DLD1 (cell line): ENCODE results near the gene GALNT3.

Source experiments
- in situ Hi-C: cut with HindIII; loops from 2 replicates; pipeline ENCODE4 v1.10.0; 2017; ENCODE audit warnings: low sequenced_read_pairs

The GALNT3 gene

DNA sequence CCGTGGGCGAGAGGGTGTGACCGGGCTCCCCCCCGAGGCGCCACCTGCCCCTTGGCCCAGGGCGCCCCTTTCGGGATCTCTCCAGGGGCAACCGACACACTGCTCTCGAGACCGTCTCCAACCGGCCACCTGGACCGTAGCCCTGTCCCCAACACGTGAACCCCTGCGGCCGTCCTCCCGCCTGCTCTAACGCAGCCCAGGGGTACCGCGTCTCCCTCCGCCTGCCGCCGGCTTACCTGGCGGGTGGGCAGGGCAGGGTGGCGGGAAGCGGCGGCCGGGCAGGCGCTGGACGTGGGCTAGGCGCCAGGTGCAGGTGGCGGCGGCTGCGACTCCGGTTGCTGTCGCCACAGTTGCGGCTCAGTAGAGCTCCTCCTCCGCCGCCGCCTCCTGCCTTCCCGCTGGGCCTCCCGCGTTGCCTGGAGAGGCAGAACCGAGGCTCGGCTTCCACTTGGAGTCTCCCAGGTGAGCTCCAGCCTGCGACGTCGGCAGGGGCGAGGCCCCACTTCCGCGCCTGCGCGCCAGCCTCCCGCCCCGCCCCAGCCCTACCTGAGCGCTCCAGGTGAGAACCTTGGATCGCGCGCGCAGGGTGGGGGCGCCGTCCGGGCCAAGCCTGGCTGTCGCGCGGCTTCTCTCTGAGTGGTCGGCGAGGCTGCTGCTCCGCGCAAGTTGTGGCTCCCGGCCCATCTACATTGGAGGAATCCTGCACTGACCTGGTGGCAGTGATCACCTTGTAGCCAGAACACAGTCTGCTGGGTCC, at the start of gene GALNT3:
Gene GALNT3, minus strand, starts transcription at position 469 of the 757 bp plus-strand sequence. CDS start 23,547 bp downstream, outside the sequence.
- in situ Hi-C loops = no loop called here

DNA sequence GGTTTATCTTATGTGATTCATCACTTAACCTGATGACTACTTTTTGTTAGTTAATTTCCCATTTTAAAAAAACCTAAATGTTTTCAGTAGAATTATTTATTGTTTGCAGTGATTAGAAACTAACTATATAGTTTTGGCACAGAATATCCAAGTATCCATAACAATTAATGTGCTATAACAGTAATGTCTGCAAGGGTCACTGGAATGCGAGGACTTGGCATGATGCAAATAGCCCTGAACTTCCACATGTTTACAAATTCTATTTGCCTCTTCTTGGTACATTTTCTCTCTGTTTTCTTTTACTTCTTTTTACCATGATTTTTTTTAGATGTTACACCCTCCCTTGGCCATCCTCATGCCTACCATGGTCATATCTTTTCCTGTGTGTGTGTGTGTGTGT, 49.3 kb upstream of the GALNT3 start:
- in situ Hi-C loops = no loop called here

DNA sequence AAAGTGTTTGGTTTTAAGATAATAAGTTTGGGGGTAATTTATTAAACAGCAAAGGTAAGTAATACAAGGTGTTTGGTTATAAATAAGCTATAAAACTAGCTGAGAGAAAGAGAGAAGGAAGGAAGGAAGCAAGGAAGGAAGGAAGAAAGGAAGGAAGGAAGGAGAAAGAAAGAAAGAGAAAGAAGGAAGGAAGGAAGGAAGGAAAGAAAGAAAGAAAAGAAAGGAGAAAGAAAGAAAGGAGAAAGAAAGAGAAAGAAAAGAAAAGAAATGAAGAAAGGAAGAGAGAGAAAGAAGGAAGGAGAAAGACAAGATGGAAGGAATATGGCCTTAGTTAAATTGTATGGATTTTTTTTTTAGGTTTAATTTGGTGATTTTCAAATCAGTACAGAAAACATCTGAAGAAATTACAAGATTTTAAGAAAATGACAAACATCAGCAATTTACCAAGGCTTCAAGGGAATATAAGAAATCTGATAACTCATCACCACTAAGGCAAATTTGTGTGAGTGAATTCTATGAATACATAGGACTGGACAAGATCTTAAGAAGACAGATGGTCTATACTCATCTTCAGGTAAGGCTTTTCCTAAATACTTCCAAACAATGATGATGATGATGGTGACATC, 46.4 kb upstream of the GALNT3 start:
- in situ Hi-C loops = no loop called here

DNA sequence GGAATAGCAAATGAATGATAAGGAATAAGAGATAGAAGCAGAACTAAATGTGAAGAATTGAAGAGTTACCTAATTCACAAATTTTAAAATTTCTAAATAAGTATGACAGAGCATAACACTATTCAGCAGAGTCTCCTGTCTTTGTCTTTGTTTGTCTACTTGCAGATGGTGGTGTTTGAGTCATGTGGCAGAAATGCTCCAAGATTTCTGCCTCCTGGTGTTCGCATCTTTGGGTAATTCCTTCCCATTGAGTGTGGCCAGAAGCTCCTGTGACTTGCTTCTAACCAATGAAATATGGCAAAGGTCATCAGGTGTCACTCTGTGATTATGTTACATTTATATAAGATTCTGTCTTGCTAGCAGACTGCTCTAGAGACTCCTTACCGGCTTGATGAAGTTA, 45.6 kb upstream of the GALNT3 start:
- in situ Hi-C loops = no loop called here

DNA sequence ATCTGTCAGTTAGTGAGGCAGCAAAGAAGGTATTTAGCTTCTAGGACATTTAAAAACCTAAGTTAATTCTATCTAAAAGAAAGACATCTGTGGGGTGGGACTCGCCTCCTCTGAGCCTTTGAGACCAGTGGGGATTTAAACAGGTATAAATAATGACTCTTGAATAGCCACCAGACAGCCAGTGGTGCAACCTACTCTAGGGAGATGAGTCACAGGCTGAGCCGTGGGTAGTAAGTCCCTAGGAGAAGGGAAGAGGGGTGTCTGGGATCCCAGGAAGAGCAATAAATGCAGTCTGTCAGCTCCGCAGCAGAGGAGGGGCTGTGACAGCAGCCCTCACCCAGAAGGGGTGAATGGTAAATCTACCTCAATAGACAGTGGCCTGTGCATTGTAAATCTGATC, 43.1 kb upstream of the GALNT3 start:
- in situ Hi-C loops = no loop called here

DNA sequence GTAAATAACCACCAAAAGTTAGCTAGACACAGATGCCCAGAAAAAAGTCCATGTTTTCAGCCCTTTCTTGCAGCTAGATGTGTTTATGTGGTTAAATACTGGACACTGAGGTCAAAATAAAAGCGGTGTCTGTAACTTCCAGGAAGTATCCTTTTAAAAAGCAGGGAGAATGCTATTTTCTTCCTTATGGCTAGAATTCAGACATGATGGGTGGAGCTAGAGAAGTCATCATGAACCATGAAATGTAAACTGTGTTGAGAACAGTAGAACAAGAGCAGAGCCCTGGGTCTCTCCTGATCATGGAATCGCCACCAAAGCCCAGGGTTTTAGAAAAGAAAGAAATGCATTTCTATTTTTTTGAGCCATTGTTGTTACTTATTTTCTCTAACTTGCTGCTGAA, 41.3 kb upstream of the GALNT3 start:
- in situ Hi-C loops = no loop called here

DNA sequence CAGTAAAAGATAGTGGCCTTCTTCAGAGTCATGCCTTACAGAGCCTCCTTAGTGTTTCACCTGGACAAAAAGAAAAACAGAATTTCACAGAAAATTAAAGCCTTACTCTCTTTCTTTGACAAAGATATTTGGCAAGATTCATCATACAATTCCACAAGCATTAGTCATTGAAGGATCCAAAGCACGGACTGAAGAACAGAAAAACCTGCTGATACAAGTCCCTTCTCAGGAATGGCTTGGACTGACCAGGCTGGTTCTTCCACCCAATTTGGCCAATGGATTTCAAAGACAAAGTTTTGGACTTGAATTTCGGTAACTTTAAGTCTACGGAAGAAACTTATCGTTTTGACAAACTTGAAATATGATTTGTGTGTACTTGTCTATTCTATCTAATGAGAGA, 39.1 kb upstream of the GALNT3 start:
- in situ Hi-C loops = no loop called here

DNA sequence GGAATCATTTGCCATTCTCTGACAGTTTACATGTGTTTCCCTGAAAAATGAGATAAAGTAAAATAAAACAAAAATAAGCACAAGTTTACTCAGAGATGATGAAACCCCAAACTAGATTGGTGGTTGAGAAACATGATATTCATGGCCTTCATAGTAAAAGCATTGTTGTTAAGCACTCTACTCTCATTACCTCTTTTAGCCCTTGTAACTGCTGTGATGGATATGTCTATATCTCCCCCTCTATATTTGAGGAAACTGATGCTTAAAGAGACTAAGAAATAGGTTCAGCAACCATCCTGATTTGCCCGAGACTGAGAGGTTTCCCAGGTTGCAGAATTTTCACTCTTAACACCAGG, 33.9 kb upstream of the GALNT3 start:
- in situ Hi-C loops = no loop called here

DNA sequence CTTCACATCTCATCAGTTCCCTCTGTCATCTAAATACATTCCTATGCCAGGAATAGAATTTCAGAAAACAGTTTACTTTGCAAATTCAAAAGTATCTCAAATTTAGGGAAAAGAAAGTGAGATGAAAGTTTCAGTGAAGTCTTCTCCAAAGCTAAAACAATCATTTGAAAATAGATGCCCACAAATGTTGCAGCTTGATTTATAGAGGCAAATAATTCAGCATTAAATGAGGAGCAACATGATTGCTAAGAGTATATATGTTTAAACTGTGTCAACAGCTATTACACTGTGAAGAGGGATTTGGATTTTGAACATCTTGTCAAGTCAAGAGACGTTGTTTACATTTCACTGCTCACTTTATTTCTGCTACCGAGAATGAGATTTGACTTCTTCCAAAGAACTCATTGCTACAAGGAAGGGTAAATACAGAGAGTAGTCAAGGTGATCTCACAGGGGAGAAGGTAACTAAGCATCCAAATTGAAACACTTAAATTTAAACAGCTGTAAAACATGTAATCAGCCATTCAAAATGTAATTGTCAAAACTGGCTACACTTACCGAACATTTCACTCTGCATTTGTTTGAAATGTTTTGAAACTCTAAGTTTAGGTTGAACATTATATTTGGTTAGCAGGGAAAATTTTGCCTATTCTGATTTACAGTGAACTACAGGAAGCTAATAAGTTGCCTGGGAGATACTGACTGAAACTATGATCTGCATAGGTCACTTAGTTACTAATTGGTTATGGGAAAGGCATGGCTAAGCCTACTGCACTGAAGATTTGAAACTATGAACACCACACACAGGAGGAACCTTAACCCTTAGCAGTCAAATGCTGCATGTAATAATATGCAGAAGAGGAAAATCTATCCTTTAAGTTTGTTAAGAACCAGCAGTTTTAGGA, 33.2 kb upstream of the GALNT3 start:
- in situ Hi-C loops = no loop called here

DNA sequence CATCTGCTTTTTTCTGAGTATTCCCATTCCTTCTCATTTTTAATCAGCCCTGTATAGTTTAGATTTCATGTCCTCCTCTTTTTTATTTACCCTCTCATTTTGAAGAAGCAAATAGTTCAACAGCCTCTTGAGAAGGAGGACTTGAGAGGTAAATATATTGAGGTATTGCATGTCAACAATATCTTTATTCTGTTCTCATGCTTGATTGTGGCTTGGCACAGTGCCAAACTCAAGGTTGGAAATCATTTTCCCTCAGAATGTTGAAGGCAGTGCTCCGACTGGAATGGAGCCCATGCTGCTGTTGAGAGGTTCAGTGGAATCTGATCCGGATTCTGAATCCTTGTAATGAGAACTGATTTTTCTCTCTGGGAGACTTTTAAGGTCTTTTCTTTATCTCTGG, 31.0 kb upstream of the GALNT3 start:
- in situ Hi-C loops = no loop called here

DNA sequence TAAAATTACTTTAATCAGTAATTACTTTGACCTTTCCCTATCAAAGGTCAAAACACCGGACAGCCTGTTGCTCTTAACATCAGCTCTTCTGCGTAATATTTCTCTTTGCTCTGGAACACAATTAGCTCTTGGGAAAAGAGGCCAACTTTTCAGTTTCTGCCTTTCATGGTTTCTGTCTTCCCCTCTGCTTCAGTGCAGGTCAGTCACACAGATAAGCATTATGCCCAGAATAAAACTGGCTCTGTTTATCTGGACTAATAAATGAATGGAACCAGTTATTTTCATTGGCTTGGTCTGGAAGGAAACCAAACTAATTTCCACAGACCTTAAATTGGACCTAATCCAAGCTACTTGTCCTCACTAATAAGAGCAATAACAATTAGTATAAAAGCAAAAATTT, 26.2 kb upstream of the GALNT3 start:
- in situ Hi-C loops = no loop called here

DNA sequence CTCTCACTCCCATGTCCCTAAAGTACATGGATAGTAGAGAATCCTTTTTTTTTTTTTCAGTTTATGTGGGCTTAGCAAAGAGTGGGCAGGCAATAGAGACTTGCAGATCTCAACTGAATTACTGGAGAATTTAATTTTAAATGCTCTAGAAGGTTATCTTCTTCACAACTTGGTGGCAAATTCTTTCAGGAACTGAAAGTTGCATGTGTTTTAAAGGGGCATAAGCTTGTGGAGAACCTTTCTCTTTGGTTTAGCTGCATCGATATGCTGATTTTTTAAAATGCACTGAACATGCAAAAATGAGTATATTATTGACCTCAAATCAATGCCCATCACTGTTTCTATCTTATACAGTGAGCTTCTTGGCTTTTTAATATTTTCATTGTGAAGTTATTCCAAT, 24.9 kb upstream of the GALNT3 start:
- in situ Hi-C loops = no loop called here

DNA sequence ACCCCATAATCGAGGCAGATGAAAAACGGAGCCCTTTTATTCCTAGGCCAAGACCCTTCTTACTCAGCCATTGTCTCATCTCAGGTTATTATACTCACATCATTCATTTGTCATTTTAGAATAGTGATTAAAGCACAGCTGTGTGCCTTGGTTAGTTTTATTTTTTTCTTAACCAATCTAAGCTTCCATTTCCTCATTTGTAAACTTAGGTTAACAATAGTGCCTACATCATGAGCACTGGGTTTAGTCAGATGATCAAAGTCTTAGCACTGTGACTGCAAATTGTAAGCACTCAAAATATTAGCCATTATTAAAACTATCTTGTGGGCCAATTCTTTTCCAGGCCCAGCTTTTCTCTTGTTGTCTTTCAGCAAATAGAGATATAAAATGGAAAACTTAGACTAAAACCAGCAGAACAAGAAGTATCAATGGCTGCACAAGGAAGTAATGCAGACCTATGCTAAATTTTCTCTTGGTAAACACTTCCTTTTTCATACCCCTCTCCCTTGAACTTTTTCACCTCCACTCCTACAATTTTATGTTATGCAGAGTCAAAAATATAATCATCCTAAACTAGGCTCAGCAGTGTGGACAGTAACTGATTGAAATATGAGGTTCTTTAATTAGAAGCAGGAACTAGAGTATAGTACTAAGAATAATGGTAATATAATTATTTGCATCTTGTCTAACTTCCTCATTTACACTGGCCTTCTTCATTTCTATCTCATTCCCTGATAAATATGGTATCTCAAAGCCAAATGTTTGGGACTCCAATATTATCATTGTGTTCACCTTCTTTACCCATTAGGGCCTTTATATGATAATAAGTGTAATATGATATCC, 21.5 kb upstream of the GALNT3 start:
- in situ Hi-C loops = no loop called here

DNA sequence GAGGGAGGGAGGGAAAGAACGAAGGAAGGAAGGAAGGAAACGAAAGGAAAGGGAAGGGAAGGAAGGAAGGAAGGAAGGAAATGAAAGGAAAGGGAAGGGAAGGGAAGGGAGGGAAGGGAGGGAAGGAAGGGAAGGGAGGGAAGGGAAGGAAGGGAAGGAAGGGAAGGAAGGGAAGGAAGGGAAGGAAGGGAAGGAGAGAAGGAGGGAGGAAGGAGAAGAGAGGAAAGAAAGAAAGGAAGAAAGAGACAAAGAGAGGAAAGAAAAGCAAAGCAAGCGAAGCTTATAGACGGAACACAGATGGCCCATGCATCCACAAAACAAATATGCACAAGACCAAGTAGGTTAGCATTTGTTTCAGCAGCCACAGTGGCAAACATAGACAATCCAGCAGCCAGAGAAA, 20.4 kb upstream of the GALNT3 start:
- in situ Hi-C loops = no loop called here

DNA sequence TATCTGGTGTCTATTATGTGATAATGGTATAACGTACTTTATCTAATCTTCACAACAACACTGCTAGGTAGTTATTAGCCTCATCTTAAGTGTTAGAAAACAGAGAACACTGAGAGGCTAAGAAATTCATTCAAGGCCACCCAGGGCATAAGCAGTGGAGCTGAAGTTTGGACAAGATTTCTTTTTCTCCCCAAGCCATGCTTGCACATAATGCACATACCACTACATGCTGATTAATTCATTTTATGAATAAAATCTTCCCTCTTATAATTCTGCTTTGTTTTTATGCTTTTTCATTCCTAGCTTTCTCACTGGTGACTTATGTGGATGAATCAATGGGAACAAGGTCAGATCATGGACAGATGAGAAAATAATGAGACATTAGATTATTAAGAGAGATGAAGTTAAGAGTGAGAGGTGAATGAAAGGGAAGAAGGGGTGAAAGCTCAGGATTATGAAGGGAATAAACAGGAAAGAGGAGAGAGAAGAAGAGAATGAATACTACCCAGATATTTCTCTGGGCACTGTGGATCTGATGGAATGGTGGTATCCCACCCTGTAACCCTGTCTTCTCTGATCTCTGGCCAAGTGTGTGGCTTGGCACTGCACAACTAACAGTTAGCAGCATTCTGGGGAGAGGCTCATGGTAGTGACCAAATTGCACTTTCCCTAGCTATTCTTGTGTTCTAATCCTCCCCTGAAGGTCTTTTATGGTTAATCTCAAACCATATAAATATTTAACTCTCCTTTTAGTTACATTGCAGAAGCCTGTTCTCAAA, 17.7 kb upstream of the GALNT3 start:
- in situ Hi-C loops = no loop called here

DNA sequence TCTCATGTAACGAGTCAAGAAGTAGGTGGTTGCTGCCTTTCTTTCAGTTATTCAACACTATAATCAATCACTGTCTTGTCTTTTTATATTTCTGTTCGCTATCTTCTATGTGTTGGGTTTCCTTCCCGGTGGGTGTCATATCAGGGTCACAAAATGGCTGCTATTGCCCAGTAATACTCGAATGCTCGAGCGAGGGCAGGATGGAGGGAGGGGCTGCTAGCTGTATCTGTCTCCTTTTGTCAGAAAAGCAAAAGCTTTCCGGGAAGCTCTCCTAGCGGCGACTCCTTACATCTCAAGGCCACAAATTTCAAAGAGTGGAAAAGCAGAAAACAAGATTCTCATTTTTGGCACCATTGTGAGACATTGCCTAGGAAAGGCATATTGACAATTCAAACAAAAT, 16.4 kb upstream of the GALNT3 start:
- in situ Hi-C loops = no loop called here

DNA sequence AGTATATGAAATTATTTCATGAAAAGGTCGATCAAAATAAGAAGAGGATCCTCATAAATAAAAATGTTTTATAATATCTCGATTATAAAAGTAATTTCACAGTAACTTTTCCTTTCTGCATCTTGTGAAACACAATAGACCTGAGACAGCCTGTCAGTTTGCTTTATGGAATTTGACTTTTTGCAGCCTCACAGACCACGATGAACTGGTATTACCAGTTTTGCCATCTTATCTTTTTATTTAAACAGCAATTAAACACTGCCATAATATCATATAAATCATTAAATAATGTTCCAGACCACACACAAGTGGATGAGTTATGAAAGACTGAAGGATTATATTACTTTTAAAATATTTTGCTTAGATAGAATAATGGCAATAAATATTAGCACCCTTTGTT, 10.7 kb upstream of the GALNT3 start:
- in situ Hi-C loops = no loop called here

DNA sequence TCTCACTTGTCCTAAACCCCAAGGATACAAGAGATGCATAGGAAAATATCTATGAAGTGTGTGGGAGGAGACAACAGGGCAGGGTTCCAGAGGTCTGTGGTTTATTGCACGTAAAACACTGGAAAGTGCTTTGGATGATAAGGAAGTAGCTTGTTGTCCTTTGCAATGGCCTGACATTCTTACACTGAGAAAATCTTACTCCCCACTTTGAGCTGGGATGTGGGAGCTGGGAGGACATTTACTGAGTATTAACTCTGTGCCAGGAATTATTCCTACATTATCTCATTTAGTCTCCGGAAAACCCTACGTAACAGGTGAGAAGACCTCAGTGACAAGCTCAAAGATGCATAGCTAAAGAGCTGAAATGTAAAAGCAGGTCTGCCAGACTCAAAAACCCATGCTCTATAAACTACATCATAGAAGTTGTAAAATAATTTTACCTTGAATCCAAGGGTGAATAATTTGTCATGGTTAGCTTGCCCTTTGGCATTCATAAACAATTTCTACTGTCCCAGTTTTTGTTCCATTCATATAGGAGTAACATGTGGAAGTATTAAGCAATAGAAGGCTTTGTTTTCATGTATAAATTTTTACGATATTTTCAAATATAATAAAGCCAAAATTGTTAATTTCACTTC, 9.2 kb upstream of the GALNT3 start:
- in situ Hi-C loops = no loop called here

DNA sequence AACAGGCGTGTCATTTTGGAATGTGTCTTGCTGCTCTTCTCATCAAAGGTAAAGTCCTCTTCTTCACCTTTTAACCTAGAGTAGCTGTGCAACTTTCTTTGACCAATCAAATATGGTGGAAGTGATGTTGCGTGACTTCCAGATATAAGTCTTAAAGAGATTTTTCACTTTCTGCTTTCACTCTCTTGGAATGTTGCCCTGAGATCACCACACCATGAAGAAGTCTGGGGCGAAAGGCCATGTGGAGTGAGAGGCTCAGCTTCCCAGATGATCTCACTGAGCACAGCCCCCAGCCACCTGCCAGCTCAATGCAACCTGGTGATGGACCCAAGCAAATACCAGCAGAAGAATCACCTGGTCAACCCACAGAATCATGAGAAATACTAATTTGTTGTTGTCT, 7.1 kb upstream of the GALNT3 start:
- in situ Hi-C loops = no loop called here
